Measurements from ENCODE around the gene DSP. TPM values are rescaled to one million over a fixed set of nuclear protein-coding genes. Genes with fewer than 3 reads are reported as not detected.

Gene DSP
- total and polyA plus RNA-seq, 2 of the 13 experiments (the other 11 are each of a cell fraction or from before 2014, with no cell fraction given) = 89.8 to 117 TPM

- TF ChIP-seq SNAPC4 (CRISPR knock-in tag; IDR thresholded peaks at IDR 0.05) (peak; percentile 49; the same call in 1 of the 2 replicates), ZNF124 (CRISPR knock-in tag; IDR thresholded peaks at IDR 0.05) (peak; percentile 81; the same call in 1 of the 2 replicates), NCOA1 (CRISPR knock-in tag; IDR thresholded peaks at IDR 0.05) (no peak), FOXM1 (CRISPR knock-in tag; IDR thresholded peaks at IDR 0.05) (no peak), ZKSCAN5 (CRISPR knock-in tag; IDR thresholded peaks at IDR 0.05) (peak; percentile 42; the same call in 1 of the 2 replicates), SMC3 (IDR thresholded peaks at IDR 0.05; ENCODE audit: low read length) (no peak), ZNF614 (CRISPR knock-in tag; IDR thresholded peaks at IDR 0.05; ENCODE audit: borderline replicate concordance) (peak; percentile 59; the same call in 1 of the 2 replicates), FOSL2 (CRISPR knock-in tag; IDR thresholded peaks at IDR 0.05) (no peak; the same call in 1 of the 2 replicates), RBFOX2 (IDR thresholded peaks at IDR 0.05; ENCODE audit: low read depth, low read length) (peak; percentile 93), ZBTB7A (CRISPR knock-in tag; IDR thresholded peaks at IDR 0.05) (no peak), ZSCAN25 (CRISPR knock-in tag; IDR thresholded peaks at IDR 0.05) (no peak), ZNF800 (CRISPR knock-in tag; IDR thresholded peaks at IDR 0.05) (peak; percentile 85), ZNF318 (CRISPR knock-in tag; IDR thresholded peaks at IDR 0.05) (peak; percentile 91)
Measured at GRCh38 chr6:7589949-7590917, 48.8 kb downstream of the DSP start, which contains the start of gene SNRNP48 (continued).
